RKO (cell line): ENCODE results near the gene ZNF454.

Experiments
- DNase-seq: peaks from one replicate; pipeline ENCODE4 v3.0.0-alpha.2; 2016; ENCODE audit warnings: low spot score

ZNF454 gene

GRCh38 chr5:178993236-178993765 is 52.3 kb downstream of the ZNF454 start:
- DNase-seq = no peak

GRCh38 chr5:178993955-178994579 is 53.1 kb downstream of the ZNF454 start:
- DNase-seq = no peak

- no peak for DNase-seq
Observed at GRCh38 chr5:178994580-178995340, 53.8 kb downstream of the ZNF454 start, which contains the start of gene GRM6. Gene GRM6, minus strand, starts transcription at chr5:178995320. Its CDS starts 376 bp downstream, at chr5:178994944.

- no peak for DNase-seq
Observed at GRCh38 chr5:178995341-178995690, 54.3 kb downstream of the ZNF454 start.

GRCh38 chr5:178996156-178996555 is 55.2 kb downstream of the ZNF454 start:
- DNase-seq = no peak

GRCh38 chr5:178997191-178997590 is 56.2 kb downstream of the ZNF454 start:
- DNase-seq = no peak

- DNase-seq = no peak
Observed at GRCh38 chr5:178998441-178998840, 57.4 kb downstream of the ZNF454 start.

- peak; percentile 32 for DNase-seq
Observed at GRCh38 chr5:179006564-179006963, 65.6 kb downstream of the ZNF454 start.

GRCh38 chr5:179008667-179009066 is 67.7 kb downstream of the ZNF454 start:
- no peak for DNase-seq
